Ammon's horn (tissue), 1 donor: ENCODE measurements around the gene KAT6B.
"Not testable (repeated sequence)": the region's sequence is repeated elsewhere in the genome, so short reads cannot be mapped to it uniquely, and the experiment has no call there.

Experiments
- DNase-seq: peaks from one replicate; pipeline ENCODE4 v3.0.0-alpha.2; 2016; ENCODE audit warnings: low spot score

Gene KAT6B

DNA sequence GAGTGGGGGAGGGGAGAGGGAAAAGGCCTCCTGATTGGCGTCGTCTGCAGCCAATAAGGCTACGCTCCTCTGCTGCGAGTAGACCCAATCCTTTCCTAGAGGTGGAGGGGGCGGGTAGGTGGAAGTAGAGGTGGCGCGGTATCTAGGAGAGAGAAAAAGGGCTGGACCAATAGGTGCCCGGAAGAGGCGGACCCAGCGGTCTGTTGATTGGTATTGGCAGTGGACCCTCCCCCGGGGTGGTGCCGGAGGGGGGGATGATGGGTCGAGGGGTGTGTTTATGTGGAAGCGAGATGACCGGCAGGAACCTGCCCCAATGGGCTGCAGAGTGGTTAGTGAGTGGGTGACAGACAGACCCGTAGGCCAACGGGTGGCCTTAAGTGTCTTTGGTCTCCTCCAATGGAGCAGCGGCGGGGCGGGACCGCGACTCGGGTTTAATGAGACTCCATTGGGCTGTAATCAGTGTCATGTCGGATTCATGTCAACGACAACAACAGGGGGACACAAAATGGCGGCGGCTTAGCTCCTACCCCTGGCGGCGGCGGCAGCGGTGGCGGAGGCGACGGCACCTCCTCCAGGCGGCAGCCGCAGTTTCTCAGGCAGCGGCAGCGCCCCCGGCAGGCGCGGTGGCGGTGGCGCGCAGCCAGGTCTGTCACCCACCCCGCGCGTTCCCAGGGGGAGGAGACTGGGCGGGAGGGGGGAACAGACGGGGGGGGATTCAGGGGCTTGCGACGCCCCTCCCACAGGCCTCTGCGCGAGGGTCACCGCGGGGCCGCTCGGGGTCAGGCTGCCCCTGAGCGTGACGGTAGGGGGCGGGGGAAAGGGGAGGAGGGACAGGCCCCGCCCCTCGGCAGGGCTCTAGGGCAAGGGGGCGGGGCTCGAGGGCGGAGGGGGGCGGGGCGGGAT, at the start of gene KAT6B:
KAT6B (plus strand) TSS at position 459 of the 903 bp plus-strand sequence. CDS start 16,258 bp downstream, outside the sequence.
- DNase-seq: peak; percentile 100

DNA sequence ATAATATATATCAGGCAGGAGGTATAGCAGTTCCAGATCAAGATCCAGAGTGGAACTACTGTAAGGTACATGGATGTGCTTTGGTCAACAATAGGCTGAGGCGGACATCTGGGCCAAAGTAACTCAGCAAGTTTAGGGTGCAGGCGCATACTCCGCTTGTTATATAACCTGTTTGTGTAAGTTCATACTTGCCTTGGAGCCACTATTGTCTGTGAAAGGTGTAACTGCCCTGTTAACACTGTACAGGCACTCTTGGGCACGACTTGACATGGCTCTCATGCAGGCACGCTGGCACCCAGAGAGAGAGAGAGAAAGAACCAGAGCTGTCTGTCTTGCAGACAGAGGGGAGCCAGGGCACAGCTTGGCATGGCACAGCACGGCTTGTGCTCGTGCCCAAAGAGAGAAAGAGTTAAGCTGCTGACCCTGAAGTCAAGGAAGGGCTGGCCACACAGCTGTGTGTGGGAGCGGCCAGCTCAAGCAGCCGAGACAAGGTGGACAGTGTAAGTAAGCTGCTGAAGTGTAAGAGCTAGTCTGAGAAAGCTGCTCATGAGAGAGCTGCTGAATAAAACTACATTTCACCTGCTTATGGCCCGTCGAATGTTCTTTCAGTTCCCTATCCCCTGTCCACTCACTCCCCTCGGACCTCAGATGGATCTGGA, 47.8 kb upstream of the KAT6B start:
- DNase-seq: no peak

DNA sequence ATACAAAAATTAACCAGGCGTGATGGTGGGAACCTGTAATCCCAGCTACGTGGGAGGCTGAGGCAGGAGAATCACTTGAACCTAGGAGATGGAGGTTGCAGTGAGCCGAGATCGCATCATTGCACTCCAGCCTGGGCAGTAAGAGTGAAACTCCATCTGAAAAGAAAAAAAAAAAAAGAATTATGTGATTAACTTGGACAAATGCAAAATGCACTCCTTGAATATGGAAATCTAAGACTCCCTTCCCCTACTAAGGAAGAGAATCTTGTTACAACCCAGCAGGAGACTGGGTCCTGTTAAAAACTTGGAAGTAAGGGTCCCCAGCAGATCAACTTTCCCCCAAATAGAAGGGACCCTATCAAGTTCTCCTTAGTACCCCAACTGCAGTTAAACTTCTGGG, 44.5 kb upstream of the KAT6B start:
- DNase-seq: not testable (repeated sequence)

DNA sequence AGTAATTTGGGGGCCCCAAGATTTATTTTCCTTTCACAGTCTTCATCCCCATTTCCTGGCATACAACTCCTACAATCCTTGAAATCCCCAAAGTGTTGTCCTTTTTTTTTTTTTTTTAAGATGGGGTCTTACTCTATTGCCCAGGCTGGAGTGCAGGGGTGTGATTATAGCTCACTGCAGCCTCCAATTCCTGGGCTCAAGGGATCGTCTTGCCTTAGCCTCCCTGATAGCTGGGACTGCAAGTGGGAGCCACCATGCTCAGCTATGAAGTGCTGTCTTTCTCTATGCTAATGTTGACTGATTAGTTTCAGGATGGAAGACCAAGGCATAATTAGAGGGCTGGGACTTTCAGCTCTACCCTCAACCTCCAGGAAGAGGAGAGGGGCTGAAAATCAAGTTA, 41.9 kb upstream of the KAT6B start:
- DNase-seq: no peak

DNA sequence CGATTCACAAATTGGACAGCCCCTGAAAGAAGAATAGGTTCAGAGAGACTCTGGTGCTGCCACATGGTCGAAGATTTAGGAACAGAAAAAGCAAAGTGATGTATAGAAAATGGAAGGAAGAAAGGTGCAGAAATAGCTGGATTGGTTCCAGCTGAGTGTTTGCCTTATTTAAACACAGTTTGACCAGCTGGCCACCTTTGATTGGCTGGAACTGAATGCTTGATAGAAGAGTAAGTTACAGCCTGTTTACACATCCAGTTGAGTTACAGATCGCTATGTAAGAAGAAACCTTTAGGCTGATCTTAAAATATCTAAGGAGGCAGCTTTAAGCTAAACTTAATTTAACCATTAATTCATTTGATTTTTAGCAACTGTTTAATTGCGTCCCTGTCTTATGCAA, 40.3 kb upstream of the KAT6B start:
- DNase-seq: no peak

DNA sequence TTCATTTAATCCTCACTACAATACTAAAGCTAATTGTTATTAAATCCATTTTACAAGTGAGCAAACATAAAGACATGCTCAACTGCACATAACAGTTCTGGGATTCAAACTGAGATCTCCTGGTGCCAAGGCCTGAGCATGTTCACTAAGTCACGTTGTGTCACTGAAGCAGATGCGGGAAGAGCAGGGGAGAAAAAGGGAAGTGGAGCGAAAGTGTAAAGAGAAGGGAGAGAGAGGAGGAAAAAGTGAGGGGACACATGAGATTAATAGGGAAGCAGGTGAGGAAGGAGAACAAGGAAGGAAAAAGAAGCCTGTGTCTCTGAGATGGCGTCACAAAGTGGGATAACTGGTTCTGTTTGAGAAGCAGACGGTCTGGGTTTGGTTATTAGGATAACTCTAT, 38.9 kb upstream of the KAT6B start:
- no peak for DNase-seq

DNA sequence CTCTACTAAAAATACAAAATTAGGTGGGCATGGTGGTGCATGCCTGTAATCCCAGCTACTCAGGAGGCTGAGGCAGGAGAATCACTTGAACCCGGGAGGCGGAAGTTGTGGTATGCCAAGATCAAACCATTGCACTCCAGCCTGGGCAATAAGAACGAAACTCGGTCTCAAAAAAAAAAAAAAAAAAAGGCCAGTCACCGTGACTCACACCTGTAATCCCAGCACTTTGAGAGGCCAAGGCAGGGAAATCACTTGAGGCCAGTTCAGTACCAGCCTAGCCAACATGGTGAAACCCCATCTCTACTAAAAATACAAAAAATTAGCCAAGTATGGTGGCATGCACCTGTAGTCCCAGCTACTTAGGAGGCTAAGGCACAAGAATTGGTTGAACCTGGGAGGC, 34.4 kb upstream of the KAT6B start:
- not testable (repeated sequence) for DNase-seq

DNA sequence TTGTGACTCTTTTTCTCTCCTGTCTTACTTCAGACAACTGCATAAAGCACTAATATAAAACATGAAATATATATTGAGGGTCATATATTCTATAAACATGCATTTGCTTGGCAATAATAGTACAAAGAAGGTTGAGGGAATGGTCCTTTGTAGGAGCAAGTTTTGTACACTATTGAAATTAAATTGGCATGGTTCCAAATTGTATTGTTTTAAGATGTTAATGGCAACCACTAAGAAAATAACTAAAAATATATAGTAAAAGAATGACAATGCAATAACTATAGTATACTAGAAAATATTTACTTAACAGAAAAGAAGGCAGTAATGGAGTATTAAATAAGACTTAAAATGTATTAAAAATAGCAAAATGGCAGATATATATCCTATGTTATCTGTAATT, 33.7 kb upstream of the KAT6B start:
- DNase-seq: no peak

DNA sequence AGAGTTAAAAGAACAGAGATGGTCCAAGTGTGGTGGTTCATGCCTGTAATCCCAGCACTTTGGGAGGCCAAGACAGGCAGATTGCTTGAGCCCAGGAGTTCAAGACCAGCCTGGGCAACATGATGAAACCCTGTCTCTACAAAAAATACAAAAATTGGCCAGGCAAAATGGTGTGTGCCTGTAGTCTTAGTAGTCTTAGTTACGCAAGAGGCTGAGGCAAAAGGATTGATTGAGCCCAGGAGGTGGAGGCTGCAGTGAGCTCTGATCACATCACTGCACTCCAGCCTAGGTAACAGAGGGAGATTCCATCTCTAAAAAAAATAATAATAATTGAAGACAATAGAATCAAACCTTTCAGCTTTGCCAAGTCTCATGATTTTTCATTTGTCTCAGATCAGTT, 33.2 kb upstream of the KAT6B start:
- not testable (repeated sequence) for DNase-seq

DNA sequence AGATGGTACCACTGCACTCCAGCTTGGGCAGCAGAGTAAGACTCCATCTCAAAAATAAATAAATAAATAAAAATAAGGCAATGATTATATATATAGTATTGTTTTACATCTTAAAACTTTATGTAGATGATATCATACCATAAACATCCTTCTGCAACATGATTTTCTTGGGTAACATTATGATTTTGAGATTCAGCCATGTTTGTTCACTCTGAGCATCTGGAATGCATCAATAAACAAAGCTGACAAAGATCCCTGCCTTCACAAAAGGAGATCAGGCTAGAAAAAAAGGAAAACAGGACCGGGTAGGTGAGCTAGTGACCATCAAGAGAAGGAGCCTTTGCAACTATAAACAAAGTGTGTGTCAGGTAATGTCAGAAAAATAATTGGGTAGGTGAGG, 31.9 kb upstream of the KAT6B start:
- DNase-seq: no peak

DNA sequence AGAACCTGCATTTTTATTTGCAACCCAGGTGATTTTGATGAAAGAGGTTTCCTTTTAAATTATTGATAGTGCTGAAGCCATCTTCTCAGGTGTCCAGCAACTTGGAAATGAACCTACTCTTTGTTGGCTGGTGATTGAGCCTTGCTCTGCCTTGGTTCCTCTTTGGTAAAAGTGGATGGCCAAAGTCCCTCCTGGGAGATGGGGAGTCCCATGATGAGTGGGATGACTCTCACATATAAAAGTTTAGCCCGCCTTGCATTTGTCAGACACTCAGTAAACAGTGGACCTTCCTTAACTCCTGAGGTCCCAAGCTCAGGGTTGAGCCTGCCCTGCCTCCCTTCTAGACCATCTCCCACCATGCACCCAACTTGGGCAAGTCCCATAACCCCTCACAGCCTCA, 28.9 kb upstream of the KAT6B start:
- no peak for DNase-seq

DNA sequence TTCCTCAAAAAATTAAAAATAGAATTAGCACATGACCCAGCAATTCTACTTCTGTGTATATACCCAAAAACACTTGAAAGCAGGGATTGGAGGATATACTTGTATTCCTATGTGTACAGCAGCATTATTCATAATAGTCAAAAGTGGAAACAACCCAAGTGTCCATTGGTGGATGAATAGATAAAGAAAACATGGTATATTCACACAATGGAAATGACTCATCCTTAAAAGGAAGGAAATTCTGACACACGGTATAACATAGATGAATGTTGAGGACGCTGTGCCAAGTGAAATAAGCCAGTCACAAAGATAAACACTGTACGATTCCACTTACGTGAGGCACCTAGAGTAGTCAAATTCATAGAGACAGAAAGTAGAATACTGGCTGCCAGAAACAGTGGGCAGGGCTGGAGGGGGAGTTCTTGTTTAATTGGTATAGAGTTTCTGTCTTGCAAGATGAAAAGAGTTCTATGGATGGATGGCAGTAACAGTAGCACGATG, 26.6 kb upstream of the KAT6B start:
- DNase-seq: no peak

DNA sequence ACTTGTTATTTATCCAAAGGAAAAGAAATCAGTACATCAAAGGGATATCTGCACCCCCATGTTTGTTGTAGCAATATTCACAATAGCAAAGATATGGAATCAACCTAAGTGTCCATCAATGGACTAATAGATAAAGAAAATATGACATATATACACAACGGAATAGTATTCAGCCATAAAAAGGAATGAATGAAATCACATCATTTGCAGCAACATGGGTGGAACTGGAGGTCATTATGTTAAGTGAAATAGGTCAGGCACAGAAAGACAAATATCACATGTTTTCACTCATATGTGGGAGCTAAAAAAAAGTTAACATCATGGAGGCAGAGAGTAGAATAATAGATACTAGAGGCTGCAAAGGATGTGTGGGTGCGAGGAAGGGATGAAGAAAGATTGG, 25.0 kb upstream of the KAT6B start:
- no peak for DNase-seq

DNA sequence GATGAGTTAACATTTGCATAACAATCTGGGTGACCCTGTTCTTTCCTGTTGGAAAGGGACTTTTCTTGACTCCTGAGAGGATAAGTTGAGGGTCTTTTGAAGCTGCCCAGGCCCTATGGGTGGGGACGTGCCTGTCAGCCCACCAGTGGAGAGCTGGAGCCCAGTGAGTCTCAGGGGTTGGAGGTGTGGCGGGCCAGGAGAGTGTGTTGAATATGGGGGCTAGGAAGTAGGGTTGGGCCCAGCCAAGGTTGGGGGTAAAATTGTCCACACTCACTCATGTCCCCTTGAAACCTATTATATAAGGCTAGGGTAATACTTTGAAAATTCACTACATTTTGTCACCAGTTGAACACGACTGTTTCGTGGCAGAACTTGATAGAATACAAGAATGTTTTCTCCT, 17.9 kb upstream of the KAT6B start:
- no peak for DNase-seq

DNA sequence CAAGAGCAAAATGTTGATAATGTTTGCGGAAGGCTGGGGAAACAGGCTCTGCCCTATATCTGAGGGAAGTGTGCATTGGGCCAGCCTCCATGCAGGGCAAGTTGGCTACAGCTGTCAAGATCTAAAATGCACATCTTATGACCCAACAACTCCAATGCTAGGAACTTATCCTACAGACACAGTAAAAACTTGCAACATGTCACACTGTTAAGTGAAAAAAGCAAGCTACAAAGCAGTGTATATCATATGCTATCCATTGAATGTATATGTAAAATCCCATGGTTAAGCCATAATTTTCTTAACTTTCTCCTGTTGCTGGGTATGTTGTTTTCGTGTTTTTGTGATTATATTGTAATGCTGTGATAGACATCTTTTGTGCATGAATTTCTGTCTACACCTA, 16.3 kb upstream of the KAT6B start:
- DNase-seq: no peak

DNA sequence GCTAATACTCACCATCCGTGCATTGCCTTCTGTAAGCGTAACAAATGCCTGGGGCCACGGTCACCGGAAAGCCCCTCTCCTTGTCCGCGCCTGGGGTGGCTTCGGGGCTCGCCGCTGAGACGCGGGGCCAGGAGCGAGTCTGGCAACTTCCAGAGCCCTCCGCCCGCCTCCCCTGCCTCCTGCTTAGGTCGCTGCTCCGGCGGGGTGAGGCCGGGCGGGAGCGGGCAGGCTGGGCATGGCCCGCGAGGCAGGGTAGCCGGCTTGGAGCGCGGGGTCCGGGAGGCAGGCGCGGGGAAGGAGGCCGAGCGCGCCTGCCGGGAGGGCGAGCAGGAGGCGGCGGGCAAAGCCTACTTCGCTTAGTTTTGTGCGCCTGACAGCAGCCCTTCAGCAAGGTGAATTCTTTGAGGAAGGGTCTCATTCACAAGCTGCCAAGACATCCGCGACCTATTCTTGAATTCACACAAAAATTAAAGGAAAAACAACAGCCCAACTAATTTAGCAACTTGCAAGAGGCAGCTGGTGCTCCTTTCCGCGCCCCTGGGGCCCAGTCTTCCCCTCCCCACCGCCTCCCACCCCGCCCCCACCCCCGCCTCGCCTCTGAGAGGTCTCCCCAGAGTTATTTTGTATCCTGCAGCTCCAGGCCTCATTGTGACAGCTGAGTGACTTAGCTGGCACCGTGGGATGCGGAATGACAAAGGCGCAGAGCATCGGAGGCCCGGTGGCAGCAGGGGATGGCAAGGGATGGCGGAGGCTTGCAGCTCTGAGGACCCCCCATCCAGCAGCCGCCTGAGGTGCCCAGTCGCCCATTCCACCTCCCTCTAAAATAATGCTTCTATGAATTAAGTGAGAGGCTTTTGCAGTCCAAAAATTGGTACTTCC, 12.8 kb upstream of the KAT6B start:
- no peak for DNase-seq

DNA sequence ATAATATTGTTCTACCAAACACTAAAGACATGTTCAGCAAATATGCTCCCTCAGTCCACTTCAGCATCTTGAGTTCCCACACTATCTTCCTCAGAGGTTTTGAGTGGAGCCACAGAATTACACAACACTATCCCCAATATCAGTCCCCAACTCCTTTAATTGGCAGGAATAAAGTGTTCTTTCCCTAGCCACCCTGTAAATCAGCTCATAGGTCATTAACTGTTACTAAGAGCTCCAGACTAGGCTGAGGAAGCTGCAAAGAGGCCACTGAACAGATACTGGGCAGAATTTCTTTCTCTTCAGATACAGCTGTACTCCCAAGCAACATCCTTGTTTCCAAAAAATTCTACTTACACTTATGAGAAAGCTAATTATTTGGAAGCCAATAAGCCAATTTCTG, 11.6 kb upstream of the KAT6B start:
- DNase-seq: no peak

DNA sequence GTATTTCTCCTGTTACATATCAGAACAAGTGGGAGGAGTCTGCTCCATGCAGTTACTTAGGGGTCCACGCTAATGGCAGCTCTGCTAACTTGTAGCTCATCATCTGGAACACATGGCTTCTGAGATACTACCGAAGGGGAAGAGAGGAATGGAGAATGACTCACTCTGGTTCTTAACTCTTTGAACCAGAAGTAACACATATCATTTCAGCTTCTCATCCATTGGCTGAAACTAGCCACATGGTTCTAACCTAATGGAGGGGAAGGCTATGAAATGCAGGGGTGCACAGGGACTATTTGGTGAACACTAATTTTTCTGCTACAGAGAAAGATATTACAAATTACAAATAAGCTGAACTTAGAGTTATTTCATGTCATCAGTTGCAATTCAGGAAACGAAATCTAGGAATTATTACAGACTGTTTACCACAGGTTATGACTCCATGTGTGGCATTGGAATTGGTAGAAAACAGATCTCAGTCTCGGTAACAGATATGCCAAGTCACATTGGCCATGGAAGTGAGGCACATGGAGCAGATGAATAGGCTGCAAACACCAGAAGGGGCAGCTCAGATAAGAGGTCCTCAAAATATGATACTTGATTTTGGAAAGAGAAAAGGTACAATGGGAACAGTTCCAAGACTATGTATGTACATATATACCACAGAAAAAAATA, 9.4 kb upstream of the KAT6B start:
- DNase-seq: no peak

DNA sequence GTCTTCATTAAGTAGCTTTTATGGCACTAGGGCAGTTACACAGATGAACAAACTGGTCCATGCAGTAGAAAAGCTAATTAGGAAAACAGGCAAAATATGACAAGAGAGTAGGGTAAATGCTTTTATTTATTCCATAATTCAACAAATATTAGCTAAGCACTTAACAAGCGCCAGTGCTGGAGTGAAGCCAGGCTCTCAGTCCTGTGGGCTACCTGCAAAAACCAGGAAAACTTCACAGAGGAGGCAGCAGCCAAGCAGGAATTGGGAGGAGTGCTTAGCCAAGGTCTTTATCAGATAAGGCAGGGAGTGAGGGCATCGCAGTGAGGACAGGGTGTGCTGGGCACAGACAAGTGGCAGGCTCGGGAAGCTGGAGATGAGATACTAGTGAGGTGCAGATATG, 4.9 kb upstream of the KAT6B start:
- DNase-seq: no peak

DNA sequence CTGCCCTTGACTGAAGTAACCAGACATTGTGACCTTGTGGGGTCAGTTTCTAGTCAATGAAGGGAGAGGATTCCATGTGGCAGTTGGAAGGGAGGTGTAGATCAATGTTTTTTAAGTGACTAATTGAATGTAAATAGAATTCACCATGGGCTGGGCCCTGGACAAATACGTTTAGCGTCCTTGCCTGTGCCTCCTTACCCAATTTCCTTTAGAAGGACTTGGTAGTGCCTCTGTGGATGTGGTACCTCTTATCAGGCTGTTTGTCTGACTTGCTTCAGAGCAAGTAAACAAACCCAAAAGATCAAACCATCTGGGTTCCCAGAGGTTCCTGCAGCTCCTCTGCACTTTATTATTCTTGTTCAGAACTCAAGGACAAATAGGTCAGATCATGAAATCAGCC, 4.3 kb upstream of the KAT6B start:
- no peak for DNase-seq

DNA sequence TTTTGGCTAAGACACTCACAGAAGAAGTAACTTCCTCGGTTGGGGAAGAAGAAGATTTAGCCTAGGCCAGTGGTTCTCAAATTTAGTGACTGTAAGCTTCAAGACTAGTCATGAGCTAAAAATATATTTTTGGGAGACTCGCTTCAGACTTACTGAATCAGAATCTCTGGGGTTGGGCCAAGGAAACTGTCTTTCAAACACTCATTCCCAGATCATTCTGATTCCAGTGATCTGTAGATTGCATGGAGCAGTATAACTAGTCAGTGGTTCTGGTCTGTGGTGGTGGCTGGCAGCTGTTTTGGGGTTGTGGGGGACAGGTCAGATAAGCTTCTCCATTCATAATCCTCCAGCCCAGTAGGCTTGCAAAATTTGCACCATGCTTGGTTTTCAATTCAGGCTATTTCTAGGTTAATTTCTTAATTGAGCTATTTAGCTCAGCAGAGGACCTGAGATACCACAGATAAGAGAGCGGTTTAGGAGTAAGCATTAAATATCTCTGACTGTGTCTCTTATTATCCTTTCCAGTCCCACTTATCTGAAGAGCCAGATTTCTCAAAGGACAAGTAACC, 3.8 kb upstream of the KAT6B start:
- no peak for DNase-seq
